ENCODE measurements around the gene TXNDC8.

TXNDC8 gene

DNA sequence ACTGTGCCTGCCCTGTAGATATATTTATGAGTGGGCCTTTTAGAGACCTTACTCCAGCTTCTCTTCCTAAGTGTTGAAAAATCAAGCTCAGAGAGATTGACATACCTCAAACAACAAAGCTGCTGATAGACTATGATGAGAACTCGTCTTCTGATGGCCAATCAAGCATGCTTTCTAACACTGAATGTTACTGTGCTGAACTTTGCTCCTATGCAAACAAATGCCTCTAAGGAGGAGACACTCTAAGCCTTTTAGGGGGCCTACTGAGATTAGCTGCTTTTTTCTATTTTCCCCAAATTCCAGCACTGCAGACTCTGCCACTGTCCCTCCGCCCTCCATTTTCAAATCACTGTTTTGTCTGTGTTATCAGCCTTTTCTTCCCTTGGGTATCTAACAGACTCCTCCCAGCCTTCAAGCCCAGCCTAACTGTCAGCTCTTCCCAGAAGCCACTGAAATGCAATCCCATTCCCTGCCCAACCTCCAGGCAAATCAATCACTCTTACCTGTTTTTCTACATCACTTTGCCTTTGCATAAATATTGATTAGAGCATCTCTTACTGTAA is 39.5 kb downstream of the TXNDC8 start:
- H3K36me3 ChIP-seq = no peaks in the 10 kb centered on the region
- no peaks in the 10 kb centered on the region for H3K9me3 ChIP-seq
- no peak overlapping the region for H3K27ac ChIP-seq
- TF ChIP-seq, protein P1, sequence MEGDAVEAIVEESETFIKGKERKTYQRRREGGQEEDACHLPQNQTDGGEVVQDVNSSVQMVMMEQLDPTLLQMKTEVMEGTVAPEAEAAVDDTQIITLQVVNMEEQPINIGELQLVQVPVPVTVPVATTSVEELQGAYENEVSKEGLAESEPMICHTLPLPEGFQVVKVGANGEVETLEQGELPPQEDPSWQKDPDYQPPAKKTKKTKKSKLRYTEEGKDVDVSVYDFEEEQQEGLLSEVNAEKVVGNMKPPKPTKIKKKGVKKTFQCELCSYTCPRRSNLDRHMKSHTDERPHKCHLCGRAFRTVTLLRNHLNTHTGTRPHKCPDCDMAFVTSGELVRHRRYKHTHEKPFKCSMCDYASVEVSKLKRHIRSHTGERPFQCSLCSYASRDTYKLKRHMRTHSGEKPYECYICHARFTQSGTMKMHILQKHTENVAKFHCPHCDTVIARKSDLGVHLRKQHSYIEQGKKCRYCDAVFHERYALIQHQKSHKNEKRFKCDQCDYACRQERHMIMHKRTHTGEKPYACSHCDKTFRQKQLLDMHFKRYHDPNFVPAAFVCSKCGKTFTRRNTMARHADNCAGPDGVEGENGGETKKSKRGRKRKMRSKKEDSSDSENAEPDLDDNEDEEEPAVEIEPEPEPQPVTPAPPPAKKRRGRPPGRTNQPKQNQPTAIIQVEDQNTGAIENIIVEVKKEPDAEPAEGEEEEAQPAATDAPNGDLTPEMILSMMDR (IDR thresholded peaks at IDR 0.05) = no peak
- DNase-seq = no peak
- intact Hi-C loops (cut with DNase I; ENCODE audit: low total_unique reads) = no loop called here
- no peaks in the 10 kb centered on the region for H3K27me3 ChIP-seq
- no peak overlapping the region for H3K4me3 ChIP-seq
- H3K4me1 ChIP-seq = no peaks in the 10 kb centered on the region

DNA sequence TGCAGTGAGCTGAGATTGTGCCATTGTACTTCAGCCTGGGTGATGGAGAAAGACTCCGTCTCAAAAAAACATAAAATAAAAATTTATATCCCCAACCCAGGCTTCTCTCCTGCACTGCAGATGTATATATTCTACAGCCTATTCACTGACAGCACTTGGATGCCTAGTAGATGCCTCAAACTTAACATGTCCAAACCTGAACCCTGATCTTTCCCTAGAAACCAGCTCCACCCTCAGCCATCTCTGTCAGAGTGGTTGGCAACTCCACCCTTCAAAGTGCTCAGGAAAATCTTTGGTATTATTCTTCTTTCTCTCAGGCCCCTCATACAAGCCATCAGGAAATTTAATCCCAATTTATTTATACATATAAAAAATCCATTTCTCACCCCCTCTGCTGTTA is 44.4 kb downstream of the TXNDC8 start:
- Histone ChIP-seq H3K27me3 (no peaks in the 10 kb centered on the region), H3K36me3 (no peaks in the 10 kb centered on the region), H3K4me1 (no peaks in the 10 kb centered on the region), H3K27ac (no peak overlapping the region), H3K4me3 (no peak overlapping the region), H3K9me3 (no peaks in the 10 kb centered on the region)
- DNase-seq = no peak
- TF ChIP-seq, protein P1 (IDR thresholded peaks at IDR 0.05) = no peak
- intact Hi-C loops (cut with DNase I; ENCODE audit: low total_unique reads) = no loop called here

DNA sequence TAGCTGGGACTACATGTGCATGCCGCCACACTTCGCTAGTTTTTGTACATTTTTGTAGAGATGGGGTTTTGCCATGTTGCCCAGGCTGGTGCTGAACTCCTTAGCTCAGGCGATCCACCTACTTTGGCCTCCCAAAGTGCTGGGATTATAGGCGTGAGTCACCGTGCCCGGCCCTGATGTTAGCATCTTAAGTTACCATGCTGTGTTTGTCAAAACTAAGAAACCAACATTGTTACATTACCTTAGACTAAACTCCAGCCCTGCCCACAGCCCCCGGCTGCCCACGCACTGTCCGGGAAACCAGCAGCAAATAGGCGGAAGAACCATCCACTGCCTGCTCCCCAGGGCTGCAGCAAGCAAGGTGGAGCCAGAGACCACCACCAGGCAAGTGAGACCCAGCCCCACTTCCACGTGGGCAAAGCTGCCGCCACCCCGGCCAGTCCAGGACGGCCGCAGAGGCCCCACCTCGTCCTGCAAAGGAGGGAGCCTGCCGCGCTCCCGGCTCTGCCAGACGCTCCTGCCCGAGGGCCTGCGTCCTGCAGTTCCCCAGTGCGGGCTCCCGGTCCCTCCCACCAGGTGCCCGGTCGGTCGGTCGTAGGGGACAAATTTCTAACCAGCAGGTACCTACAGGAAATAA is 45.6 kb downstream of the TXNDC8 start:
- no peak overlapping the region for H3K27ac ChIP-seq
- TF ChIP-seq, protein P1 (IDR thresholded peaks at IDR 0.05) = no peak
- intact Hi-C loops (cut with DNase I; ENCODE audit: low total_unique reads) = no loop called here
- no peaks in the 10 kb centered on the region for H3K27me3 ChIP-seq
- H3K4me3 ChIP-seq = no peak overlapping the region
- no peaks in the 10 kb centered on the region for H3K9me3 ChIP-seq
- no peaks in the 10 kb centered on the region for H3K36me3 ChIP-seq
- H3K4me1 ChIP-seq = no peaks in the 10 kb centered on the region
- no peak for DNase-seq

DNA sequence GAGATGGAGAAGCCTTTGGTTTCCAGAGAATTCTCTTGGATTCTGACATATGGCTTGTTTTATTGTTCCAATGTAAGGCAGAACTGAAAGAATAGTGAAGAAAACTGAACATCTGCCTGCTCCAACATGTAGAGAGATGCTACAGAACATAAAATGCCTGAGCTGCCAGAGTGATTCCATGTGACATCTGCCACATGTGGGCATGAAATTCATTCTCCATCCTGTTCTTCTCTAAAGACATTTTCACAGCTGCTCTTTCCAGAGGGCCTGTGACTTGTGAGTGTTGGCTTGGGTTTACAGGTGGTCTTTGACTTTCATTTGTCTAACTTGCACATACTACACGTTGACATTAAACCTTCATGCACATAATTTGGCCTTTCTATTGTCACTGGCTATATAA is 47.7 kb downstream of the TXNDC8 start:
- no peak overlapping the region for H3K4me3 ChIP-seq
- H3K27me3 ChIP-seq = no peaks in the 10 kb centered on the region
- H3K4me1 ChIP-seq = no peaks in the 10 kb centered on the region
- DNase-seq = no peak
- TF ChIP-seq, protein P1 (IDR thresholded peaks at IDR 0.05) = no peak
- H3K27ac ChIP-seq = no peak overlapping the region
- H3K9me3 ChIP-seq = no peaks in the 10 kb centered on the region
- intact Hi-C loops (cut with DNase I; ENCODE audit: low total_unique reads) = no loop called here
- H3K36me3 ChIP-seq = no peaks in the 10 kb centered on the region

DNA sequence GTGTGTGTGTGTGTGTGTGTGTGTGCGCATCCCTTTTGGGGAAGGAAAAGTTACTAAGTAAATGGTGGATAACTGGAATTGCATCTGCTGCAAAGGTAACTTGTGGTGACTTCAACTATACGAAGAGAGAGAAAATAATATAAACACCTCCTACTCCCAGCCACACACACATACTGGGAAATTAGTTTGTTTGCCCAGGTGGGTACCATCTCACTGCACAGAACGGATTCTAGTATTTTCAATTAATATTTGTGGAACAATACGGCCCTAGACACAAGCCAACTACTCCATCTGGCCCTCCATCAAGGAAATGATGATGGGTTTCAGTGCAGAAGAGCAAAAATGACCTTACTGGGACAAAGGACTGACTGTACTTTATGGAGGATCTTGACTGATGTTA is 49.2 kb downstream of the TXNDC8 start:
- no peaks in the 10 kb centered on the region for H3K9me3 ChIP-seq
- TF ChIP-seq, protein P1 (IDR thresholded peaks at IDR 0.05) = no peak
- H3K4me1 ChIP-seq = no peaks in the 10 kb centered on the region
- no peak overlapping the region for H3K4me3 ChIP-seq
- no peaks in the 10 kb centered on the region for H3K36me3 ChIP-seq
- no peak for DNase-seq
- H3K27ac ChIP-seq = no peak overlapping the region
- H3K27me3 ChIP-seq = no peaks in the 10 kb centered on the region
- intact Hi-C loops (cut with DNase I; ENCODE audit: low total_unique reads) = no loop called here

Data from tibial artery (tissue), 4 donors.